Activated naive CD8-positive, alpha-beta T cell treated with anti-CD3 and anti-CD28 coated beads, Interleukin-2, amount 50 U/mL, for 16 hours (primary cell): ENCODE results near the gene HSF5.

Experiments
- DNase-seq: peaks from one replicate; pipeline ENCODE4 v3.0.0-alpha.2; 2020; ENCODE audit warnings: low read depth, low spot score

HSF5 gene

GRCh38 chr17:58370309-58370708 is 117.9 kb downstream of the HSF5 start:
- DNase-seq = no peak
